Muscle layer of colon (tissue), 2 donors: ENCODE results near the gene LYPD5.

ENCODE experiments used
- H3K27ac ChIP-seq: one replicate; pipeline ENCODE4 v1.7.0; 2013; ENCODE audit warnings: low read depth, mild to moderate bottlenecking, low read length, moderate library complexity
- H3K27me3 ChIP-seq, 2 donors: one replicate each; pipeline ENCODE4 v1.7.0; 2013; ENCODE audit warnings: low read length in 2 of 2, mild to moderate bottlenecking in 2 of 2; ENCODE audit not compliant: insufficient read depth in 2 of 2, control insufficient read depth in 1 of 2
- H3K36me3 ChIP-seq: one replicate; pipeline ENCODE4 v1.7.0; 2013; ENCODE audit warnings: mild to moderate bottlenecking, low read length; ENCODE audit not compliant: insufficient read depth
- H3K4me1 ChIP-seq: one replicate; pipeline ENCODE4 v1.7.0; 2013; ENCODE audit warnings: mild to moderate bottlenecking, low read length; ENCODE audit not compliant: insufficient read depth
- H3K4me3 ChIP-seq, 2 donors: one replicate each; pipeline ENCODE4 v1.7.0; 2013; ENCODE audit warnings: low read length in 2 of 2, low read depth in 1 of 2, mild to moderate bottlenecking in 1 of 2, moderate library complexity in 1 of 2
- H3K9ac ChIP-seq: one replicate; pipeline ENCODE4 v1.7.0; 2013; ENCODE audit warnings: low read length
- H3K9me3 ChIP-seq: one replicate; pipeline ENCODE4 v1.7.0; 2013; ENCODE audit warnings: mild to moderate bottlenecking, low read length
- donor health status: abdominal sarcoma.
- donor health status: Adenocarcinoma of cecum.

The LYPD5 gene

DNA sequence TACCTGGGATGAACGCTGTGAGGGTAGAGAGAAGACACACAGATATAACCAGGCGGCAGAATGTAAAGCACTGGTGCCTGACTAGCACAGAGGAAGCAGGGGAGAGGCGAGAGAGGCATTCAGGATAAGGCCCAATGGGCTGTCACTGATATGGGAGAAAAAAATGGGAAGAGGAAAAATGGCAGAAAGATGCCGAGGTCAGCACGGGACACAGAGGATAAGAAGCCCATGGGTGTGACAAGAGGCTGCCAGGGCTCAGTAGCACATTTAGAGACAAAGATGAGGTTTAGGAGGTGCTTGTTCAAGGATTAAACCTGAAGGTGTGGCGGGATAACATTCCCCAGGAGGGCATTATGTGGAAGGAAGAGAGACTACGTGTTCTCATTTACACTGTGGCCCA, 53.1 kb downstream of the LYPD5 start:
- H3K27ac ChIP-seq = no peak overlapping the region

DNA sequence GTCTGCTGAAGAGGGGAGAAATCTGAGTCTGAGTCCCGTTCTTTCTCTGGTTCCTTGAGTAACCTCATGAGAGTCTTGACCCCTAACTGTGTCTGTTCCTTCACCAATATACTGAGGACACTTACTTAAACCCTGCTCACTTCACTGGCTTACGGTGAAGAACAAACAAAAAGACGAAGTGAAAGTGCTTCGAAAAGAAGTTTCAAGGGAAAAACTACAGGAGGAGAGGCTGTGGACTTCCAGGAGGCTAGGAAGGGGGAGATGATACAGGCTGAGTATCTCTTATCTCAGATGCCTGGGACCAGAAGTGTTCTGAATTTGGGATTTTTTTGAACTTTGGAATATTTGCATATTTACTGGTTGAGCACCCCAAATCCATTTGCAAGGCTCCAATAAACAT, 53.6 kb downstream of the LYPD5 start:
- Histone ChIP-seq H3K9me3 (no peaks in the 10 kb centered on the region), H3K27me3 (no peaks in the 10 kb centered on the region), H3K27ac (no peak overlapping the region), H3K36me3 (peaks cover 57% of the 10 kb centered on the region), H3K4me1 (peaks cover 24% of the 10 kb centered on the region), H3K4me3 (no peak overlapping the region), H3K9ac (no peak overlapping the region)

More for the DNA sequence above, 53.1 kb downstream of the LYPD5 start:
- H3K36me3 ChIP-seq = peaks cover 52% of the 10 kb centered on the region
- no peak overlapping the region for H3K4me3 ChIP-seq
- H3K9ac ChIP-seq = no peak overlapping the region
- H3K27me3 ChIP-seq = no peaks in the 10 kb centered on the region
- peaks cover 29% of the 10 kb centered on the region for H3K4me1 ChIP-seq
- H3K9me3 ChIP-seq = no peaks in the 10 kb centered on the region

DNA sequence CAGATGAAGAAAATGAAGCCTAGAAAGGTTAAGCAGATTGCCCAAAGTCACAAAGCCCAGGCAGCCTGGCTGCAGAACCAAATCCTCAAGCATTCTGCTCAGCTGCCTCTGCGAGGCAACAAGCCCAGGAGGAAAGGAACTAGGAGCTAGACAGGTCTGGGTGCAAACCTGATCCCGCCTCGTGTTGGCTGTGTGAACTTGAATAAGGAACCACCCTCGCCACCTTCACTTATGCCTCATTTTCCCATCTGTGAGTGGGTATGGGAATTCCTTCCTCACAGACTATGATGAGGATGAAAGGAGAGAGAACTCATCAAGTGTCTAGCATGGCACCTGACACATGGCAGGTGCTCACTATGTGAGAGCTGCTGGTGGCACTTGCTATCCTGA, 54.0 kb downstream of the LYPD5 start:
- H3K36me3 ChIP-seq = peaks cover 60% of the 10 kb centered on the region
- H3K4me3 ChIP-seq = no peak overlapping the region
- peaks cover 19% of the 10 kb centered on the region for H3K4me1 ChIP-seq

DNA sequence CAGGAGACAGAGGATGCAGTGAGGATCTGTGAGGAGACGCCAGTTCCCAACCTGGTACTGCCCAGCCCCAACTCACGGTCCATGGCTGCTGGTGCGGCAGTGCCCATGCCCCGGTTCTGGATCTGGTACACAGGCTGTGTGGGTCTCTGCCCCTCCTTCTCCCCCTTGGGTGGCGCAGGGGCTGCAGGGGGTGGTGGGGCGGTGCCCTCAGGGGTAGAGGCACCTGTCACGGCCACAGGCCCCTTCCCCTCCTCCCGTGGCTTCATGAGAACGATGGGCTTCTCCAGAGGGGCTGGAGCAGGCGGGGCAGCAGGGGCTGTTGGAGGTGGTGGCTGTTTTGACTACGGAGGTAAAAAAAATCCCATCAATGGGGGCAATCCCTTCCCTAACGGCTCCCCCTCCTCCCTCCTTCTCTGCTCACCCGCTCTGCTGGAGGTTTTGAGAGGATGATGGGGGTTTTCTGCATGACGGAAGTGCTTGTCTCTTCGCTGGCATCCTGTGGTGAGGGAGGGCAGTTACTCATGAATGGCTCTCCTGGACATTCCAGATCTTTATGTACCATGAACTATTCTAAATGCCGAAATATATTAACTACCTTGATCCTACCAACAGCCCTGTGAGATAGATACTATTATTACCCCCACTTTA, 54.6 kb downstream of the LYPD5 start:
- H3K27me3 ChIP-seq = no peaks in the 10 kb centered on the region
- H3K36me3 ChIP-seq = peaks cover 65% of the 10 kb centered on the region
- H3K9me3 ChIP-seq = no peaks in the 10 kb centered on the region
- no peak overlapping the region for H3K9ac ChIP-seq
- H3K4me1 ChIP-seq = peaks cover 14% of the 10 kb centered on the region
- no peak overlapping the region for H3K27ac ChIP-seq
- H3K4me3 ChIP-seq = no peak overlapping the region

More for the DNA sequence above, 54.0 kb downstream of the LYPD5 start:
- Histone ChIP-seq H3K27ac (no peak overlapping the region), H3K27me3 (no peaks in the 10 kb centered on the region), H3K9me3 (no peaks in the 10 kb centered on the region), H3K9ac (no peak overlapping the region)
